Measurements from ENCODE around the gene G6PC2.

DNA sequence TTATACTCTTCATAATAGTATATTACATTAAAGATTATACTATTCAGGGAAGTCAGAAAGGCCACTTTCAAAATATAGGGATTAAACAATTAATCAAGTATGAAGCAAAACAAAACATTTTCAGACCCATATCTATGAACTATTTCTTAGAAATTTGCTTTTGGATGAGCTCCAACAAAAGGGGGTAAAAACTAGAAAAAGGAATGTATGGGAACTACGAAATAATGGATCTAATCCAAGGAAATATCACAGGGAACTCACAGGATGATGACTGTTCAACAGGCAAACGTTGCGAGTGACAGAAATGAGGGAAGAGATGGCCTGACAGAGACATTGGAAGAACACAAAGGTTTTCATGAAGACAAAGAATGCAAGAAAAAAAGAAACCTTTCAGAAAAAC is 27.9 kb downstream of the G6PC2 start:
- TF ChIP-seq, protein P1, sequence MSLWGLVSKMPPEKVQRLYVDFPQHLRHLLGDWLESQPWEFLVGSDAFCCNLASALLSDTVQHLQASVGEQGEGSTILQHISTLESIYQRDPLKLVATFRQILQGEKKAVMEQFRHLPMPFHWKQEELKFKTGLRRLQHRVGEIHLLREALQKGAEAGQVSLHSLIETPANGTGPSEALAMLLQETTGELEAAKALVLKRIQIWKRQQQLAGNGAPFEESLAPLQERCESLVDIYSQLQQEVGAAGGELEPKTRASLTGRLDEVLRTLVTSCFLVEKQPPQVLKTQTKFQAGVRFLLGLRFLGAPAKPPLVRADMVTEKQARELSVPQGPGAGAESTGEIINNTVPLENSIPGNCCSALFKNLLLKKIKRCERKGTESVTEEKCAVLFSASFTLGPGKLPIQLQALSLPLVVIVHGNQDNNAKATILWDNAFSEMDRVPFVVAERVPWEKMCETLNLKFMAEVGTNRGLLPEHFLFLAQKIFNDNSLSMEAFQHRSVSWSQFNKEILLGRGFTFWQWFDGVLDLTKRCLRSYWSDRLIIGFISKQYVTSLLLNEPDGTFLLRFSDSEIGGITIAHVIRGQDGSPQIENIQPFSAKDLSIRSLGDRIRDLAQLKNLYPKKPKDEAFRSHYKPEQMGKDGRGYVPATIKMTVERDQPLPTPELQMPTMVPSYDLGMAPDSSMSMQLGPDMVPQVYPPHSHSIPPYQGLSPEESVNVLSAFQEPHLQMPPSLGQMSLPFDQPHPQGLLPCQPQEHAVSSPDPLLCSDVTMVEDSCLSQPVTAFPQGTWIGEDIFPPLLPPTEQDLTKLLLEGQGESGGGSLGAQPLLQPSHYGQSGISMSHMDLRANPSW (CRISPR knock-in tag; conservative IDR thresholded peaks at IDR 0.05; ENCODE audit: low read depth) = no peak
- TF ChIP-seq CTCF (IDR thresholded peaks at IDR 0.05) (no peak), TEAD1 (CRISPR knock-in tag; IDR thresholded peaks at IDR 0.05) (no peak), NR2C2 (CRISPR knock-in tag; IDR thresholded peaks at IDR 0.05) (no peak), ZNF138 (CRISPR knock-in tag; conservative IDR thresholded peaks at IDR 0.05) (no peak), ZNF423 (CRISPR knock-in tag; IDR thresholded peaks at IDR 0.05) (no peak), IRF2 (CRISPR knock-in tag; IDR thresholded peaks at IDR 0.05; ENCODE audit: borderline replicate concordance, low read depth) (no peak), CREB1 (CRISPR knock-in tag; IDR thresholded peaks at IDR 0.05) (no peak), ETV6 (CRISPR knock-in tag; IDR thresholded peaks at IDR 0.05) (no peak), USF1 (CRISPR knock-in tag; IDR thresholded peaks at IDR 0.05) (no peak), CBFB (CRISPR knock-in tag; IDR thresholded peaks at IDR 0.05; ENCODE audit: low read depth) (no peak)
